IMR-90 (cell line): Measurements from ENCODE around the gene DHRSX. TPM values are rescaled to one million over a fixed set of nuclear protein-coding genes. Genes with fewer than 3 reads are reported as not detected.

Source experiments
- ATAC-seq: fragments of 200-7000 bp; cut with Tn5 transposase; 2 replicates; pipeline ENCODE4 v1.9.1; 2020; ENCODE audit warnings: low read depth, mild to moderate bottlenecking, moderate library complexity
- BruUV-seq: library from RNA; stranded (reverse); fragments of 400-500 nt; replicated peaks from 2 replicates; lab custom pipeline; 2021; lab: Mats Ljungman, UMichigan
- CTCF ChIA-PET: fragments of 300-600 bp; formaldehyde crosslinking; extraction: SDS; loops from one replicate; lab custom pipeline; 2021; ENCODE audit warnings: antibody characterized with exemption; lab: Yijun Ruan, JAX
- POLR2A ChIA-PET: fragments of 300-600 bp; sonication (Branson Sonifier 250); formaldehyde crosslinking; loops from one replicate; lab custom pipeline; 2022; ENCODE audit warnings: antibody characterized with exemption; ENCODE audit not compliant: unreplicated experiment; lab: Charles Lee
- DNase-seq: peaks from one replicate; pipeline ENCODE4 v3.0.0; 2013
- H2AFZ ChIP-seq: replicated peaks from 2 replicates; pipeline ENCODE3; 2013; ENCODE audit warnings: low read length, mild to moderate bottlenecking; ENCODE audit not compliant: poor library complexity
- H2AK5ac ChIP-seq: 2 replicates; pipeline ENCODE4 v1.6.1; 2013; ENCODE audit warnings: low read depth, low read length, inconsistent platforms
- H2AK9ac ChIP-seq: replicated peaks from 2 replicates; pipeline ENCODE3; 2013; ENCODE audit warnings: mild to moderate bottlenecking, low read depth, low read length, moderate library complexity; ENCODE audit not compliant: poor library complexity
- H2BK120ac ChIP-seq: 2 replicates; pipeline ENCODE4 v1.6.1; 2013; ENCODE audit warnings: low read depth, low read length, inconsistent platforms
- H2BK15ac ChIP-seq: 3 replicates; pipeline ENCODE4 v1.6.1; 2013; ENCODE audit warnings: low read depth, low read length, inconsistent platforms
- H2BK20ac ChIP-seq: 2 replicates; pipeline ENCODE4 v1.6.1; 2013; ENCODE audit warnings: low read depth, mild to moderate bottlenecking, inconsistent platforms, low read length, moderate library complexity
- H2BK5ac ChIP-seq: 2 replicates; pipeline ENCODE4 v1.6.1; 2013; ENCODE audit warnings: mild to moderate bottlenecking, low read depth, low read length, inconsistent platforms; ENCODE audit not compliant: poor library complexity, severe bottlenecking
- H3K14ac ChIP-seq: replicated peaks from 2 replicates; pipeline ENCODE4 v1.6.1; 2013; ENCODE audit warnings: low read depth, low read length, inconsistent platforms
- H3K18ac ChIP-seq: 2 replicates; pipeline ENCODE4 v1.6.1; 2013; ENCODE audit warnings: low read depth, low read length, control low read depth
- H3K23ac ChIP-seq: 2 replicates; pipeline ENCODE4 v1.6.1; 2013; ENCODE audit warnings: low read depth, low read length, inconsistent platforms
- H3K27ac ChIP-seq: 2 replicates; pipeline ENCODE4 v1.5.1; 2013; ENCODE audit warnings: mild to moderate bottlenecking, control low read depth, low read length; ENCODE audit not compliant: insufficient read depth
- H3K27me3 ChIP-seq: 2 replicates; pipeline ENCODE4 v1.6.1; 2013; ENCODE audit warnings: low read length; ENCODE audit not compliant: control insufficient read depth, insufficient read depth
- H3K36me3 ChIP-seq: 2 replicates; pipeline ENCODE4 v1.6.1; 2013; ENCODE audit warnings: low read length, mixed read lengths; ENCODE audit not compliant: control insufficient read depth, insufficient read depth
- H3K4ac ChIP-seq: 2 replicates; pipeline ENCODE4 v1.6.1; 2013; ENCODE audit warnings: low read depth, low read length, inconsistent platforms
- H3K4me1 ChIP-seq: 2 replicates; pipeline ENCODE4 v1.6.1; 2013; ENCODE audit warnings: low read length, mixed read lengths; ENCODE audit not compliant: control insufficient read depth, insufficient read depth
- H3K4me2 ChIP-seq: 2 replicates; pipeline ENCODE4 v1.6.1; 2013; ENCODE audit warnings: low read depth, mild to moderate bottlenecking, control low read depth, low read length, moderate library complexity
- H3K4me3 ChIP-seq: 2 replicates; pipeline ENCODE4 v1.5.1; 2013; ENCODE audit warnings: low read depth, mild to moderate bottlenecking, control low read depth, low read length, moderate library complexity; ENCODE audit not compliant: insufficient read depth
- H3K56ac ChIP-seq: 2 replicates; pipeline ENCODE4 v1.6.1; 2013; ENCODE audit warnings: low read length, inconsistent platforms; ENCODE audit not compliant: insufficient read depth; ENCODE audit errors: extremely low read depth
- H3K79me1 ChIP-seq, 2 experiments: 2 replicates each; pipeline ENCODE4 v1.6.1; 2013; ENCODE audit warnings: low read length in 2 of 2, inconsistent platforms in 1 of 2, low read depth in 1 of 2
- H3K9ac ChIP-seq: 2 replicates; pipeline ENCODE4 v1.6.1; 2013; ENCODE audit warnings: low read depth, low read length, control low read depth
- H3K9me1 ChIP-seq: 2 replicates; pipeline ENCODE4 v1.6.1; 2013; ENCODE audit warnings: low read length, inconsistent platforms; ENCODE audit not compliant: insufficient read depth
- H3K9me3 ChIP-seq: 2 replicates; pipeline ENCODE4 v1.6.1; 2013; ENCODE audit warnings: low read length; ENCODE audit not compliant: control insufficient read depth, insufficient read depth
- H4K20me1 ChIP-seq: 2 replicates; pipeline ENCODE4 v1.6.1; 2013; ENCODE audit warnings: low read length, inconsistent platforms; ENCODE audit not compliant: insufficient read depth
- H4K5ac ChIP-seq: 2 replicates; pipeline ENCODE4 v1.6.1; 2013; ENCODE audit warnings: mild to moderate bottlenecking, low read depth, low read length, control low read depth
- H4K8ac ChIP-seq, 2 experiments: 2 replicates each; pipeline ENCODE4 v1.6.1; 2013; ENCODE audit warnings: low read depth in 2 of 2, low read length in 2 of 2, control low read depth in 1 of 2, inconsistent platforms in 1 of 2
- H4K91ac ChIP-seq: 2 replicates; pipeline ENCODE4 v1.6.1; 2013; ENCODE audit warnings: low read depth, low read length, inconsistent platforms; ENCODE audit not compliant: insufficient read depth
- ELK1 ChIP-seq: fragments of 150-350 bp; IDR thresholded peaks from 2 replicates; pipeline ENCODE4 v1.6.1; 2016; ENCODE audit warnings: low read depth, mild to moderate bottlenecking, low read length, moderate library complexity, borderline replicate concordance
- NFE2L2 ChIP-seq: fragments of 150-350 bp; IDR thresholded peaks from 2 replicates; pipeline ENCODE4 v1.6.1; 2016; ENCODE audit warnings: low read depth, mild to moderate bottlenecking, low read length
- WGBS, 2 experiments: methylation state at CpG; one replicate each; pipeline versions ENCODE4 v1.1.5 to v1.1.7; 2013; ENCODE audit warnings: missing lambda C conversion rate in 2 of 2; ENCODE audit not compliant: insufficient read length in 1 of 2; ENCODE audit errors: extremely low coverage in 2 of 2; 5-methylcytosine and 5-hydroxymethylcytosine counted together
- dilution Hi-C: fragments of 300-500 bp; cut with HindIII; formaldehyde crosslinking; loops from one replicate; pipeline ENCODE4 v1.14.3; 2018; ENCODE audit warnings: low sequenced_read_pairs; ENCODE audit not compliant: unreplicated experiment
- in situ Hi-C: fragments of 300-500 bp; cut with MboI; formaldehyde crosslinking; loops from 3 replicates; pipeline ENCODE4 v1.14.3; 2019; ENCODE audit warnings: low sequenced_read_pairs, inconsistent platforms, mixed read lengths
- intact Hi-C: fragments of 100-400 bp; cut with micrococcal nuclease; formaldehyde crosslinking; loops from 2 replicates; pipeline ENCODE4 v1.10.0; 2022
- polyA plus RNA-seq, 3 experiments: library from polyadenylated mRNA; depleted of rRNA; stranded (reverse); fragments of >200 nt; gene quantifications; 2 replicates each; pipeline ENCODE4 v1.2.3, GENCODE V29; 2012; ENCODE audit warnings: low replicate concordance in 1 of 3
- total RNA-seq: library from RNA; depleted of rRNA; stranded (reverse); fragments of >200 nt; gene quantifications from 2 replicates; pipeline ENCODE4 v1.2.3, GENCODE V29; 2012

The DHRSX gene
- total and polyA plus RNA-seq, 2 of the 4 experiments (the other 2 are of a cell fraction) = 26.2 to 38.0 TPM

GRCh38 chrX:2539586-2539985 is 38.8 kb upstream of the DHRSX start:
- BruUV-seq = no TSS peak
- POLR2A ChIA-PET = no interaction called here
- DNase-seq (no peak), ATAC-seq (no peak)
- intact Hi-C loops (no loop called here), dilution Hi-C loops (no loop called here), in situ Hi-C loops (no loop called here)
- no peak overlapping the region for H3K9ac ChIP-seq
- no peak overlapping the region for H2AFZ ChIP-seq
- H3K56ac ChIP-seq = no peak overlapping the region
- H3K27ac ChIP-seq = no peak overlapping the region
- H4K8ac ChIP-seq = no peak overlapping the region
- no peak overlapping the region for H3K18ac ChIP-seq
- H2BK15ac ChIP-seq = no peak overlapping the region
- H4K5ac ChIP-seq = no peak overlapping the region
- H2BK5ac ChIP-seq = no peak overlapping the region
- H3K9me3 ChIP-seq = no peaks in the 10 kb centered on the region
- CTCF ChIA-PET = no interaction called here
- no peaks in the 10 kb centered on the region for H3K9me1 ChIP-seq
- H3K23ac ChIP-seq = no peak overlapping the region
- no peaks in the 10 kb centered on the region for H3K79me1 ChIP-seq
- no peak overlapping the region for H3K14ac ChIP-seq
- no peak overlapping the region for H3K4ac ChIP-seq
- H2AK5ac ChIP-seq = no peak overlapping the region
- no peaks in the 10 kb centered on the region for H3K4me1 ChIP-seq
- H3K4me3 ChIP-seq = no peak overlapping the region
- peaks cover 5% of the 10 kb centered on the region; the same call in 1 of the 2 replicates for H3K27me3 ChIP-seq
- H4K91ac ChIP-seq = no peak overlapping the region
- H3K4me2 ChIP-seq = no peak overlapping the region
- H2BK20ac ChIP-seq = no peak overlapping the region
- H3K36me3 ChIP-seq = no peaks in the 10 kb centered on the region
- TF ChIP-seq ELK1 = no peak
- no peak for TF ChIP-seq NFE2L2
- H2AK9ac ChIP-seq = no peak overlapping the region
- H2BK120ac ChIP-seq = no peak overlapping the region
- no peaks in the 10 kb centered on the region for H4K20me1 ChIP-seq
- WGBS, 2 experiments = no CpG with 5 or more reads among the region's 3 CpGs
